GM19452 (cell line): ENCODE data around the gene TACC3.

Source experiments
- ATAC-seq: cut with Tn5 transposase; IDR thresholded peaks from one replicate; pipeline ENCODE4 v1.9.1; 2021; ENCODE audit not compliant: unreplicated experiment

Gene TACC3

DNA sequence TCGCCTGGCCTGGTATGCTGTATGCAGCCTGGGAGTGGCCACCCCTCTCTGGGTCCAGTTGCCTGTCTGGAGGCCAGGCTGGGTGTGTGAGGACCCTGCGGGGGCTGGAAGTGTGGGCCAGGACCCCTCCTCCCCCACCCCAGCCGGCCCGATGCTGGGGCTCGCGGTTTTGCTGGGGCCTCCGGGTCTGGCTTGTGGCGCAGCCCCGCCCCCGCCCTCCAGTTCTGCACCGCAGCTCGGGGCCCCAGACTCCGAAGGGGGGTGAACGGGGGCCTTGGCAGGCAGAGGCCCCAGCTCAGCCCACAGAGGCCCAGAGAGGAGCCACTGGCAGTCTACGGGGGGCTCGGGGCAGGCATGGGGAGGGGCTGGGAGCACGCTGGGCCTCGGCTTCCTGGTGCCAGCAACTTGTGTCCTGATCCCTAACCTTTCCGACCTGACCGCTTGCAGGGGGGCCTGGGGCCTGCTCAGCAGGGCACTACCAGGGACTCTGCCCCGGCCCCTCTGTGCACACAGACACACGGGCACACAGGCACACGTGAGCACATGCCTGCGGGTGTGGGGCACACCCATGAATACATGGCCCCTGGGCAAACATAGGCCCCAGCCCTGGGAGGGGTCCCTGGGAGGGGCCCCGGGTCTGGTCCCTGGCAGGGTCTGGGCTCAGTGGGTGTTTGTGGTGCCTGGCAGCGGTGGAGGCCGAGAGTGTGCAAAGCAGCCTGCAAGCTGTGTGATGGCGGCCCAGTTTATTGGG is 50.4 kb downstream of the TACC3 start:
- ATAC-seq = no peak

DNA sequence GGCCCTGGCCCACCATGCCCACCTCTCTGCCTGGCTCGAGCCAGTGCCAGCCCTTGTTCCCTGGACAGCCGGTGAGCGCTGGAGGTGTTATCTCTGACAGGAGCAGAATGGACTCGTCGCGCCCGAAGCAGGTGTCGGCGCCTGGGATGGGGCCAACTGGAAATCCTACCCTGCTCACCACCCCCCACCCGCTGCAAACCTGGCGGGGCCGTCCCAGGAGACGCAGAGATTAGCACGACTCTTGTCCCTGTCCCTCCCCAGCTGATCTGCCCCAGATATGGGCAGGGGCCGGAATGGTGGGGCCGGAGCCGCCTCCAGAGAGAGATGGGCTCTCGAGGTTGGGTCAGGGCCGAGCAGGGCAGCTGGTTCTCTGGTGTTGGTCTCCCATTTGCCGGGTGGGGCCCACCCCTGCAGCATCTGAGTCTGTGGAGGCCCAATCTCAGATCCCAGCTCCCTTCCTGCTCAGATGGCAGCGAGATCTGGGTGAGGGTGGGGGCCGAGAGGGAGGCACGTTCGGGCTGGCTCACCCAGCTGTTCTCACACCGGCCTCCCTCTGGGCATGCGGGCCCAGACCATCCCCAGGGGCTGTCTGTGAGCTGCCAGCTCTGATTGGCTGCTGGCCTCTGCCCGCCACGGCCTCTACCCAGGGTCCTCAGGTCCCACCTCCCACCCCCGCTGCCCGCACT is 51.7 kb downstream of the TACC3 start:
- ATAC-seq = no peak

DNA sequence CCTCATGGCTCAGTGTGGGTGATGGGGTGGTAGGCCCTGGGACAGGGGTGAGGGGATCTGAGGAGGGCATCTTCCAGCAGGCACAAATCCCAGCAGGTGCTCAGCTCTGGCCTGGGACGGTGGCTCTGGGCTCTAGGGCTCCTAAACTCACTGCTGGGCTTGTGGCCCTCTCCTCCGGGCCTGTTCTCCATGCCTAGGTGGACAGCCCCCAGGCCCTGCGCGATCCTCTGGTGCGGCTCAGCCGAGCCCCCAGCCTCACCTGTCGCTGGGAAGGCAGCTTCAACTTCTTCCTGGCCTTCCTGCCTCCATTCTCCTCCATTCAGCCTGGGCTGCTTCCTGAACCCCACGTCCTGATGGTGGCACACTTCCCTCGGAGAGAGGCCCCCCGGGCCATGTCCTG is 52.4 kb downstream of the TACC3 start:
- ATAC-seq = no peak

DNA sequence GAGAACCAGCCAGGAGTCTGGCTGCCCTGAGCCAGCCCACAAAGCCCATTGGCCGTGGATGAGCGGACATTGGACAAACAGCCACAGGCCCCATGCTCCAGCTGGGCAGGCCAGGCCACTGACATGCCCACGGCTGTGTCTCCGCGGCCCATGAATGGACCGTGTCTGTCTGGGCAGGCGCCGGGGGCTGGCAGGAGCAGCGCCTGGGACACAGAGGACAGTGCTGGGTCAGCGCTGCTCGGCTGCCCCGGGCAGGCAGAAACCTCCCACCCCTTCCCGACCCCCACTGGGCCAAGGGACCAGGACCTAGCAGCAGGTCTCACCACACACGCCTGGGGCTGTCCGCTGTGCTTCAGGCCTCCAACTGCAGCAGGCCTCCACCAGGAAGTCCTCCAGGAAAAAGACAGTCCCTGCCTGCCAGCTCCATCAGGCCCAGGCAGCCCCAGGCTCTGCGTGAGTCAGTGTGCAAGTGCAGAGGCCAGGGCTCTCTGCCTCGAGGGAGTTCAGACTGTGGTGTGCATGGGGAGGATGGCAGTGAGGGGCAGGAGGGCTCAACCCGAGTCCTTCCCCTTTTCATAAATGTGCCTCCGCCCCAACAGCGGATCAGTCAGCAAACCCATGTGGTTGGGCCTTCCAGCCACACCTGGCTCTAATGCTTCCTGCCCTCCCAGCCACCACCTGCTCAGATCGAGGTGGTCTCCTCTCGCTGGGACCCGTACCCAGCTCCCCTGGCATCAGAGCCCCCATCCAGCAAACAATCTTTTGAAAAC is 54.6 kb downstream of the TACC3 start:
- no peak for ATAC-seq

DNA sequence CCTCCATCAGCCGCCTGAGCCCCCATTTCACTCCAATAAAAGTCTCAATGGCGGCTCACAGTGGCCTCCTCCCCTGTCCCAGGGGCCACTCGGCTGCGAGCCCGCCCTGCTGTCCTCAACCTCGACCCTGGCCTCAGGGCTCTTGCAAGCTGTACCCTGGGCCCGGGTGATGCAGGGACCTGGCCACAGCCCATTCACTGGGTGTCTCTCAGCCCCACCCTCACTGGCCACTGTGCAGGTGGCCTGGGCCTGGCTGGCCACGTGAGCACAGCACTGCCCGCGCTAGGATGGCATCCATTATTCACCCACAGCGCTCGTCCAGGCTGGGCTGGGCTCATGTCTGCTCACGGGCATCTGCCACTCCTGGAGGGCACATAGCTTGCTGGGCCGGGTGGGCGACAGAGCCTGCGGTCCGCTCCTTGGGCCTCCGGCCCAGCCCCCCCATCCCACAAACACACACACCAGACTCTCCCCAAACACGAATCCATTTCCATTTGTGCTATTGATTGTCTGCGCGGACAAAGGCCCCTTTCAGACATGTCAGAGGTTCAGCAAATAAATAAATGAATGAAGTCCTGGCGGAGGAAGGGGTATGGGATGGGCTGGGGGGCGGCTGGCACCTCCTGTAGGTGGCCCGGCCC is 55.3 kb downstream of the TACC3 start:
- no peak for ATAC-seq

DNA sequence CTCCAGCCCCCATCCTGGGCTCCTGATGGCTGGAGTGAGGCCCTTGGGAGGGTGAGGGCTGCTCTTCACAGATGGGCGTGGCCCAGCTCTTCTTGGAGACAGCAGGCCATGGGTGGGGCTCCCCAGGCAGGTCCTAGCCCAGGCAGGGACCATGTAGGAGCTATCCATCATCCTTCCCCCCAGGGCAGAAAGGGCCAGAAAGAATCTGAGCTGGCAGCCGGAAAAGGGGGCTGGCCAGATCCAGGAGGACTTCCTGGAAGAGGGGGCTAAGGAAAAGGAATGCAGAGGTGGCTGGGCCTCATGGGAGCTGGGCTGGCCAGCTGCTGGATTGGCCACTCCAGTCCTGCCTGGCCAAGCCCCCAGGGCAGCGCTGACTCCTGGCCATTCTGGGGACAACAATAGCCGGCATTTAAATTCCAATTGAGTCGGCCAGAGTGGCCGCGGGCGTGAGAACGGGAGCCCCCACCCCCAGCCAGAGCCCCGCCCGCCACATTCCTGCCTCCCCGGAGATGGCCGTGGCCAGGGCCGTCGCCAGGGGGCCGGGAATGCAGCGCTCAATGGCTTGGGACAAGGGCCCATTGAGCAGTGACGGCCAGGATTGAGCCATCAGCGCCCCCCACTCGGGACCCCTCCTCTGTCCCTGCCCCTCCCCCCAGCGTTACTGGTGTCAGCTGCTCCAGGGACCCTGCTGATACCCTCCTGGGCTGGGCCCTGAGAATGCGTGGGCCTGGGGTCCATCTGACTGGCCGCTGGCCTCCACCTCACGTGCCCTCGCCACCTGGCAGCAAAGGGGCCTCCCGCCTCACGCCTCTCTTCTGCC is 56.7 kb downstream of the TACC3 start:
- no peak for ATAC-seq

DNA sequence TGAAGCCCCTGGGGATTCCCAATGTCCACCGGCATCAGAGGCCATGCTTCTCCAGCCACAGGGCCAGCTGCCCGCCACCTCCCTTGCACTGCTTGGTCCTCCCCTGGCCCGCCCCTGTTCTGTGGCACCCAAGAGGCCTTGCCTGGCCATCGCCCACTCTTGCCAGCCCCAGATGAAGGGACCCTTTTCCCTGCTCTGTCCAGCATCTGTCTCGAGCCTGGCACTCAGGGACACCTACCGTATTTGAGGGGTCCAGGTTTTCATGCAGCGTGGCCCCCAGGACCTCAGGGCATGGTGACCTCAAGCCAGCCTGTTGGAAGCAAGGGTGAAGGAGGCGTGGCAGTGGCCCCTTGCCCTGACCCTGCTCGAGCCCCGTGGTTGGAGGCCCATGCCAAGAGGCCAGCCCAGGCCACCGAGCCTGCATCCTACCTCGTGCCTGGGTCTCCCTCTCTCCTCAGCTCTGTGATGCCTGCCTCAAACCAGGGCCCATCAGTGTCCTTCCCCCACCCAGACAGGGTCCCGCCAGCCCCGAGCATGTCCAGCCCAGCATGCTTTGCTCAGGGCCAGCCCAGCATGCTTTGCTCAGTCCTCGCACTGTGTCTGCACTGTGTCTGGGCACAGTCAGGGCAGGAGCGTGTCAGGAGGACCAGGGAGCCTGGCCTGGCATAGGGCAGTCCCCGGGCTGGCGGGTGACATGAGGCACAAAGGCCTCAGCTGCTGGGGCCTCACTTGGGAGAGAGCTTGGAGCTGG is 57.5 kb downstream of the TACC3 start:
- ATAC-seq = no peak

DNA sequence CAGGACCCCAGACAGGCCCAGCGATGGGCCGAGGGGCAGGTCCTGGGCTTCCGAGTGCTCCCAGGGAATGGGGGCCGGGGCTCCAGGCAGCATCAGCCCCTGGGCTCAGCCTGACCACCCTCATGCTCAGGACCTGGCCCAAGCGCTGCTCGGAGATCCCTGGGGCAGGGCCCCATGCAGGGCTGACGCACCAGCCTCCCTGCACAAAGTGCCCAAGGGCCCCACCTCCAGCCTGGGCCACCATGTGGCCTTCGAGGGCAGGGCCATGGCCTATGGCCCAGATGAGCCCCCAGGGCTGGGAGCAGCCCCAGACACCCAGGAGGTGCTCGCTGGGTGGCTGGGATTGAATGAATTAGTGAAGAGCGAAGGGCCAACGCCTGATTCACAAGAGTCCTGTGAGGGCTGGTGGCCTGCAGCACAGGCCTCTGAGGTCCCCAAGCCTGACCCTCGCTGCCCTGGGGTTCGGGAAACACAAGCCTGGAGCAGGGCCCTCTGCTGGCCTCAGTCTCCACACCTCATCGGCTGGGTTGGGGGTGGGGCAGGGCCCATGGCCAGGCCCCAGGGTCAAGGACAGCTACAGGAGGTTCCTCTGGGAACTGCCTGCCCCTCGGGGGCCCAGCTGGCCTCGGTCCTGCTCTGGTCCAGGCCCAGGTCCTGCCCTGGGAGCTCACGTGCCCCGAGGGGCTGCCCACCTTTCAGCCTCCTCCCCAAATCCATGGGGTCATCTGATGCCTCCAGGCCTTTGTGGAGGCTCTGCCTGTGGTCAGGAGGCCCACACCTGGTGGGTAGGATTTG is 58.5 kb downstream of the TACC3 start:
- ATAC-seq = no peak

DNA sequence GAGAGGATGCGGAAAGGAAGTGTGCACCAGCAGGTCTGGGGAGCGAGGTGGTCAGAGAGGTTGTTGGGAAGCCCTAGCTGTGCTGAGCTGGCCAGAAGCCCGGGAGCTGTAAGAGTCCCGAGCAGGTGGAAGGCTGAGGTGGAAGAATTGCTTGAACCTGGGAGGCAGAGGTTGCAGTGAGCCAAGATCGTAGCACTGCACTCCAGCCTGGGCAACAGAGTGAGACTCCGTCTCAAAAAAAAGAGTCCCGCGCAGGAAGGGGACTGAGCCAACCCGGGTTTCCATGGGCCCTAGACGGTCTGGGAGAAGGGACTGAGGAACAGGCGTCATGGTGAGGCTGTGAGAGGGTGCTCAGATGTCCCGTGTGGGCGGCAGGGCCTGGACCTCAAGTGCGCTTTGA is 59.1 kb downstream of the TACC3 start:
- no peak for ATAC-seq

DNA sequence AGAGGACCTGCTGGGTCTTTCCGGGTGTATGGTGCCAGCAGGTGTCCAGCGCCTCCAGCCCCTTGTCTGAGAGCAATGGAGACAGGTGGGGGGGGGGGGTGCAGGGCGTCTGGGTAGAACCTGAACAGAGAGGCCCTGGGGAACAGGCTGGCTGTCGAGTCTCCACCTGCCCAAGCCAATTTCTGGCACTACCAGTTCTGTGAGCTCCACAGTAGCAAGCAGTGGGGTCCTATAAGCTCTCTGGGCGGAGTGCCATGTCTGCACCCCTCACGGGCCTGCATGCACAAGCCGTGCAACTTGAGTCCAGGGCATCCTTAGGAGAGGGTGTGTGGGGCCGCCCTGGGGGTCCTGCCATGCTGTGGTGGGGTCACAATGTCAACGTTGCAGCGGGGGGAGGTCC is 61.7 kb downstream of the TACC3 start:
- ATAC-seq = no peak

DNA sequence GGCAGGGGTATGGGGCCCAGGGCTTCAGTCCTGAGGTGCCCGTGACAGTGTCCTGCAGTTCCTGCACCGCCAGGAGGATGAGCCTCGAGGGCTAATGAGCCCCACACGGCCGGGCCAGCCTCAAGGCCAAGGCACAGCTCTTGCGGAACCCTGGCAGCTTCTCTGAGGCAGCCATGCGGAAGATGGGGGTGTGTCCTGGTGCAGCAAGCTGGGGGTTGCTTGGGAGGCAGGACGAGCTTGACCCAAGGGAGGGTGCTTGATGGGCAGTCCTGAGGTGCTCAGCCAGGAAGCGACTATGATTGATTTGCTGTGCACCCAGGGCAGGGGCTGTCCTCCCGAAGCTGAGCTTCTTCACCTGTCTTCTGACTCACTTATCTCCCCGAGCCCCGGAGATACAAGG is 62.6 kb downstream of the TACC3 start:
- no peak for ATAC-seq

DNA sequence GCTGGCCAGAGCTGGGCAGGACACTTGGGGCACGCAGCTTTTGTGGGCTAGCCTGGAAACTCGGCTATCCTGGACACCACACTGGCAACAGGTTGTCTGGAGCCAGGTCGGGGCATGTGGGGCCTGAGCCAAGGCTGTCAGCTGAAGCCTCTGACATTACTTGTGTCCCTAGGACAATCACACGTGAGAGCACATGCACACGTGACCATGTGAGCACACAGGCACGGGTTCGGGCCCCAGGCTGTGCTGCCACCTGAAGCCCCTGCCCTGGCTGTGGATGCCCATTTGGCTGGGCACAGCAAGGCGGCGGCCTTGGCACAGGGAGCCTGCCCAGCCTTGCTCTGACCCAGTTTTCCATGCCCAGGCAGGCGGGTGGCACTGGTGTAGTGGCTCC is 63.1 kb downstream of the TACC3 start:
- ATAC-seq = no peak

DNA sequence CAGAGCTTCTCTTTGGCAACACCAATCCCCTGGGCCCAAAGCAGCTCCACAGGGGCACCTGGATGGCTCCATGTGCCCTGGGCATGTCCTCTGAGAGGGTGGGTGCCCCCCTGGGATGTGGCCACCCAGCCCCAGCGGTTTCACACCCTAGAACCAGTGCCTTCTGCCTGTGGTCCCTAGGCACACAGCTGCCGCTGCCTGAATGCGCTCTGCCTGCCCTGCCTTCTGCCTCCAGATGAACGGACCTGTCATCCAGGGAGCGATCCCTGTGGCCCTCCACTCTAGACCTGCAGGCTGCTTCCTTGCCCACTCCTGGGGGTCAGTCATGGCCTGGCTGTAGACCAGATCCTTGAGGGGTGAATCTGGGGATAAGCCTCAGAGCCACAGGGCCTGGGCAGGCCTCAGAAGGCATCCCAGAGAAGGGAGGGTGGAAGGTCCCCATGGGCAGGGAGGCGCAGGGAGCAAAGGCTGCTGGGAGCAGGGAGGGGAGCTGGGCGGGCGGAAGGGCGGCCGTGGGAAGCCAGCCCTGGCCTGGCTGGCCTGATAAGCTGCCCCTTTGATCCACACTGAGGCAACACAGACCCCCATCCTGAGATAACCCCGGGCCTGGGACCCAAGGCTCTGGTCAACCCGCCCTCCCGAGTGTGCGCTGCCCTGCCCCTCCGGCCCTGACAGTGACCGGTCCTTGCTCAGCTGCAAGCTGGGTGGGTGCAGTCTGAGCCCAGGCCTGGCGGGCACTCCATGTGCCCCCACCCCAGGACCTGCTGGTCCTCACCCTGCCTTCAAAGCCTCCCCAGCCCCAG is 63.7 kb downstream of the TACC3 start:
- no peak for ATAC-seq

DNA sequence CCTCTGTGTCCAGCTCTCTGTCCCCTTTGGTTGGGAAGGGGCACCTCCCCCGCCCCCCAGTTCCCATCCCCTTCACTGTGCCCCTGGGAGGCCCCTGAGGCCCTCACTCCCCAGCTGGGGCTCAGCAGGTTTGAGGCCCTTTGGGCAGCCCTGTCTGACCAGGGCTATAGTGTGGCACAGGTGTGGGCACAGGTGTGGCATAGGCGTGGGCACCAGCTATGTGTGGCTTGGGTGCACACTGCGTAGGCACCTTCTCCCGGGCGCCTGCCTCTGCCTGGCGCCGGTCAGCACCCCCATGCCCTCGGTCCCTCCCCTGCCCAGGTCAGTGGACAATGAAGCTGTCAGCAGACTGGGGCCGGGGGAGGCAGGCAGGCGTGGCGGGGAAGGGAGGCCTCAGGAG is 64.3 kb downstream of the TACC3 start:
- no peak for ATAC-seq

DNA sequence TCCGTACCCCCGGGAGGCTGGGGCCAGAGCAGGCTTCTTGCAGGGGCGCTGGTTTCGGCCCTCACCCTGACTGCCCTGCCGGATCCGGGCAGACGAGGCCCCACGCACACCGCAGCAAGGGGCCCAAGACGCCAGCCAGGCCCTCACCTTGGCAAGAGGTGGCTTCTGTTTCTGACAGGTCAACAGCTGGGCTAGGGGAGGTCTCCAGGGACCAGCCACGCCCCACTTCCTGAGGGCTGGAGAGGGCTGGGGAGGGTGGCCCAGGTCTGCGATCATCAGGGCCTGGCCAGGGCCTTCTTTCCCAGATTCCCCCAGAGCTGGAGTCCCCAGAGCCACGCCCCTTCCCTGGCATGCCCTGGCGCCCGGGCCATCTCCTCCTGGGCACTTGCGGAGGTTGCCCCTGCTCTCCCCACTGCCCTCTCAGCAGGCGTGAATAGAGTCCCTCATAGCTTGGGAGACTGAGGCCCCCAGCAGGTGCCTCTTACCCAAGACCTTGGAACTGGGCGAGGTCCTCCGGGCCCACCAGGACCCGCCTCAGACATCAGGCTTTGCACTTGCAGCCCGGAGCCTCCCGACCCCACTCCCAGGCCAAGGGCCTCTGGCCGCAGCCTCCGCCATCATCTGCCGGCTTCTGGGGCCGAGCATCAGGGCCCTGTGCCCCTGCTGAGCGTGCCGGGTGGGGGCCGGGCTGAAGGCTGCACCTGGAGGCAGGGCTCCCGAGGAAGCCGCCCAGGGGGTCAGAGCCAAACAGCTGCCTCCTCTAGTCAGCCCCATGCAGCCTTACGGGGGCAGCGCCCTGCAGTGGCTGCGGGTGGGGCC is 65.4 kb downstream of the TACC3 start:
- no peak for ATAC-seq

DNA sequence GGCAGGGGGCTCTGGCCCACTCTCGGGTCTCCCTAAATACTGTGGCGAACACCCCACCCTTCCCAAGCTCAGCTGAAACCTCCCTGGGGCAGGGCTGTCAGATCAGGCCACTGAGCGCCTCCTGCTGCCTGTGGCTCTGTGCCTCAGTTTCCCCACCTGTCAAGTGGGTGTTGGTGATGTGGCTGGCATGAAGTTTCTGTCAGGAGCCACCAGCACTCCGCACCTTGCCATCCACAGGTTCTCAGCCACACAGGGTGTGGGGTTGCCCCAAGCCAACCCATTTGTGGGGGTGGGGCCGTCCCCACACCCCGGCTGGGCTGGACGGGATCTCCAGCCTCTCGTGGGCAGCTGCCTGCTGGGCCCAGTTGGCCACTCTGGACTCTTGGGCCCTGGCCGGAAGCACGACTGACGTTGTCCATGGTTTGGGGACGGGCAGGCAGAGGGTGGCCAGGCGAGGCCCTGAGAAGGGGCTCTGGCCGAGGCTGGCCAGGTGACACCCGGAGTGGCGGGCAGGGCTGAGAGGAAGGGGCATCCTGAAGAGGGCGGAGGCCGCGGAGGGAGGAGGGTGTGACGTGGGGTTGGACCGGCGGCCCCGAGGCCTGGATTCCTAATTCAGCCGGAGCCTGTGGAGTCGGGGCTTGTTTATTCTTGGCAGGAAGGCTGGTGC is 66.2 kb downstream of the TACC3 start:
- no peak for ATAC-seq
